SK-N-SH (cell line): ENCODE measurements around the gene DMD. TPM values are rescaled to one million over a fixed set of nuclear protein-coding genes. Genes with fewer than 3 reads are reported as not detected.

Experiments used
- CTCF ChIA-PET: fragments of 300-600, 350-600 bp; formaldehyde crosslinking; extraction: SDS; loops from one replicate; lab custom pipeline; 2021; lab: Yijun Ruan, JAX
- POLR2A ChIA-PET: fragments of 350-600 bp; sonication (Branson Sonifier 250); formaldehyde crosslinking; extraction: SDS; loops from one replicate; lab custom pipeline; 2020; ENCODE audit warnings: antibody characterized with exemption, inconsistent platforms; lab: Yijun Ruan, JAX
- DNase-seq: peaks from one replicate; pipeline ENCODE4 v3.0.0; 2012
- H2AFZ ChIP-seq: fragments of 200-600 bp; sonication (generic); 2 replicates; pipeline ENCODE4 v1.8.1; 2016; ENCODE audit warnings: antibody characterized with exemption, mild to moderate bottlenecking, low read depth
- H3F3A ChIP-seq: fragments of 200-600 bp; sonication (generic); replicated peaks from 2 replicates; pipeline ENCODE3; 2016; ENCODE audit warnings: antibody characterized with exemption, mild to moderate bottlenecking; ENCODE audit not compliant: insufficient read depth
- H3K27ac ChIP-seq, 2 experiments: fragments of 200-500 bp in 1 of 2; fragments of 200-600 bp in 1 of 2; sonication (Bioruptor generic) in 1 of 2; sonication (generic), shearing (Covaris generic) in 1 of 2; 2 replicates each; pipeline versions ENCODE4 v1.5.1 to v1.6.1; 2014 to 2016; ENCODE audit warnings: low read depth in 2 of 2, inconsistent platforms in 1 of 2, low read length in 1 of 2, mild to moderate bottlenecking in 1 of 2, mixed read lengths in 1 of 2
- H3K27me3 ChIP-seq: fragments of 200-600 bp; sonication (generic), shearing (Covaris generic); 2 replicates; pipeline ENCODE4 v1.6.1; 2016; ENCODE audit warnings: mixed run types; ENCODE audit not compliant: insufficient read depth
- H3K36me3 ChIP-seq, 2 experiments: fragments of 200-500 bp in 1 of 2; fragments of 200-600 bp in 1 of 2; sonication (Bioruptor generic) in 1 of 2; sonication (generic) in 1 of 2; replicated peaks in 1 of 2; 2 replicates each; pipeline versions ENCODE3 to v1.5.1; 2014 to 2016; ENCODE audit warnings: low read length in 1 of 2, mild to moderate bottlenecking in 1 of 2; ENCODE audit not compliant: insufficient read depth in 2 of 2, control insufficient read depth in 1 of 2
- H3K4me1 ChIP-seq, 2 experiments: fragments of 200-500 bp in 1 of 2; fragments of 200-600 bp in 1 of 2; sonication (Bioruptor generic) in 1 of 2; sonication (generic), shearing (Covaris generic) in 1 of 2; 2 replicates each; pipeline versions ENCODE4 v1.5.1 to v1.6.1; 2014 to 2016; ENCODE audit warnings: low read depth in 1 of 2, low read length in 1 of 2, mixed run types in 1 of 2; ENCODE audit not compliant: insufficient read depth in 2 of 2, control insufficient read depth in 1 of 2
- H3K4me2 ChIP-seq: fragments of 200-600 bp; sonication (generic), shearing (Covaris generic); 2 replicates; pipeline ENCODE4 v1.6.1; 2017; ENCODE audit warnings: mixed run types
- H3K4me3 ChIP-seq, 2 experiments: fragments of 200-500 bp in 1 of 2; fragments of 200-600 bp in 1 of 2; sonication (Bioruptor generic) in 1 of 2; sonication (generic), shearing (Covaris generic) in 1 of 2; 2 replicates each; pipeline versions ENCODE4 v1.5.1 to v1.8.1; 2014 to 2016; ENCODE audit warnings: low read depth in 2 of 2, inconsistent platforms in 1 of 2, low read length in 1 of 2, mild to moderate bottlenecking in 1 of 2, mixed read lengths in 1 of 2, moderate library complexity in 1 of 2
- H3K79me2 ChIP-seq: fragments of 200-600 bp; sonication (generic); 2 replicates; pipeline ENCODE4 v1.8.1; 2017; ENCODE audit warnings: mild to moderate bottlenecking; ENCODE audit not compliant: insufficient read depth
- H3K9ac ChIP-seq: fragments of 200-600 bp; sonication (generic); 2 replicates; pipeline ENCODE4 v1.6.1; 2017; ENCODE audit warnings: mixed run types
- H3K9me2 ChIP-seq: fragments of 200-600 bp; sonication (generic); 2 replicates; pipeline ENCODE4 v1.6.1; 2017; ENCODE audit warnings: mixed run types
- H3K9me3 ChIP-seq: fragments of 200-600 bp; sonication (generic); 2 replicates; pipeline ENCODE4 v1.6.1; 2017; ENCODE audit warnings: mixed run types, mild to moderate bottlenecking, moderate library complexity
- H4K20me1 ChIP-seq: fragments of 200-600 bp; sonication (generic); 2 replicates; pipeline ENCODE4 v1.6.1; 2017; ENCODE audit warnings: mild to moderate bottlenecking, mixed run types; ENCODE audit not compliant: insufficient read depth
- CHD2 ChIP-seq: fragments of 150-350 bp; IDR thresholded peaks from 2 replicates; pipeline ENCODE4 v1.6.1; 2018; ENCODE audit warnings: low read length; ENCODE audit not compliant: partially characterized antibody
- ELF1 ChIP-seq: IDR thresholded peaks from 2 replicates; pipeline ENCODE4 v1.4.0; 2012
- EP300 ChIP-seq, 2 experiments: IDR thresholded peaks; 2 replicates each; pipeline versions ENCODE4 v1.4.0 to v1.6.1; 2012; ENCODE audit warnings: borderline replicate concordance in 1 of 2, low read depth in 1 of 2, low read length in 1 of 2
- EZH2phosphoT487 ChIP-seq: fragments of 200-600 bp; sonication (generic); IDR thresholded peaks from 2 replicates; pipeline ENCODE4 v1.6.1; 2017; ENCODE audit warnings: low read depth, mixed run types, mild to moderate bottlenecking, antibody characterized with exemption, moderate library complexity, borderline replicate concordance
- FOXM1 ChIP-seq: IDR thresholded peaks from 2 replicates; pipeline ENCODE4 v1.4.0; 2012; ENCODE audit warnings: low read depth, mild to moderate bottlenecking
- GABPA ChIP-seq: IDR thresholded peaks from 2 replicates; pipeline ENCODE4 v1.4.0; 2012; ENCODE audit warnings: low read depth, mild to moderate bottlenecking
- GATA2 ChIP-seq: sonication (generic); formaldehyde crosslinking; IDR thresholded peaks from 2 replicates; pipeline ENCODE4 v1.5.0; 2020; ENCODE audit warnings: mild to moderate bottlenecking, missing genetic modification reagents
- JUND ChIP-seq: IDR thresholded peaks from 2 replicates; pipeline ENCODE4 v1.4.0; 2012
- MEF2A ChIP-seq: IDR thresholded peaks from 2 replicates; pipeline ENCODE4 v1.4.0; 2012; ENCODE audit warnings: low read depth, borderline replicate concordance
- MXI1 ChIP-seq: IDR thresholded peaks from 2 replicates; pipeline ENCODE4 v1.6.1; 2012; ENCODE audit warnings: mild to moderate bottlenecking, low read depth, low read length, improper control_type of control experiment
- NRF1 ChIP-seq: IDR thresholded peaks from 2 replicates; pipeline ENCODE4 v1.6.1; 2012; ENCODE audit warnings: low read depth, mild to moderate bottlenecking, low read length
- RAD21 ChIP-seq: IDR thresholded peaks from 2 replicates; pipeline ENCODE4 v1.6.1; 2012; ENCODE audit warnings: mild to moderate bottlenecking, low read length
- RXRA ChIP-seq: IDR thresholded peaks from 2 replicates; pipeline ENCODE4 v1.4.0; 2012; ENCODE audit warnings: low read depth, mild to moderate bottlenecking, borderline replicate concordance
- TAF1 ChIP-seq: IDR thresholded peaks from 2 replicates; pipeline ENCODE4 v1.6.1; 2012; ENCODE audit warnings: low read depth, mild to moderate bottlenecking, low read length, moderate library complexity, borderline replicate concordance
- TCF12 ChIP-seq: IDR thresholded peaks from 2 replicates; pipeline ENCODE4 v1.4.0; 2012
- TEAD4 ChIP-seq: IDR thresholded peaks from 2 replicates; pipeline ENCODE4 v1.4.0; 2012; ENCODE audit warnings: mild to moderate bottlenecking, borderline replicate concordance; ENCODE audit not compliant: insufficient read depth
- YY1 ChIP-seq: IDR thresholded peaks from 2 replicates; pipeline ENCODE4 v1.4.0; 2012; ENCODE audit warnings: low read depth, mild to moderate bottlenecking
- WGBS: methylation state at CpG from one replicate; pipeline ENCODE4 v1.1.6; 2017; ENCODE audit warnings: low lambda C conversion rate; 5-methylcytosine and 5-hydroxymethylcytosine counted together
- polyA plus RNA-seq, 3 experiments: library from polyadenylated mRNA; depleted of rRNA; stranded (reverse); fragments of >200 nt; gene quantifications; 2 replicates each; pipeline ENCODE4 v1.2.3, GENCODE V29; 2012
- TF ChIP-seq, protein P1 (sequence below): fragments of 150-350 bp; IDR thresholded peaks from 2 replicates; pipeline ENCODE4 v1.6.1; 2017; ENCODE audit warnings: antibody characterized with exemption, low read length, low read depth, borderline replicate concordance
- TF ChIP-seq, protein P2 (sequence below): fragments of 200-600 bp; sonication (generic); IDR thresholded peaks from 2 replicates; pipeline ENCODE4 v1.6.1; 2017; ENCODE audit warnings: antibody characterized with exemption, mild to moderate bottlenecking, moderate library complexity
- TF ChIP-seq, protein P3 (sequence below): IDR thresholded peaks from 2 replicates; pipeline ENCODE4; 2012

The DMD gene
- polyA plus RNA-seq, 1 of the 3 experiments (the other 2 are of a cell fraction) = 3.9 TPM

DNA sequence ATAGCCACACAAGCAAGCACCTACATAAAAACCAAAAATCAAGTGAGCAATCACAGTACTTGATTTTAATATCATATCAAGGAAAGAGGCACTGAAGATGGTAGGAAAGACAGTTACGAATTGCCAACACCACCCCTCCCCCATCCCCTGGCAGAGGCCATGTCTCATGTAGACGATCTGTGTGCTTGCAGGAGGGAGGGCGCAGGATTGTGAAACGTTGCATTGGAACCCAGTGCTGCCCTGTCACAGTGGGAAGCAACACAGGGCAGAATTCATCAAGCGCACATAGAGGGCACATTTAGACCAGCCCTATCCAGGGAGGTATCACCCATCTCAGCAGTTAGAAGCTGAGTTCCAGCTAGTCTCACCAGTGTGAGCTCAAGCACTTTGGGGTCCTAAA is 359.8 kb downstream of the DMD start:
- TF ChIP-seq TAF1 = no peak
- no peak for TF ChIP-seq EP300 (IDR thresholded peaks at IDR 0.05; ENCODE audit: borderline replicate concordance in 1 of 2, low read depth in 1 of 2, low read length in 1 of 2)
- TF ChIP-seq GABPA = no peak
- TF ChIP-seq ELF1 = no peak
- no peak for TF ChIP-seq TCF12
- TF ChIP-seq MXI1 = no peak
- TF ChIP-seq NRF1 = no peak
- no peak for TF ChIP-seq JUND
- no peak for TF ChIP-seq MEF2A
- TF ChIP-seq, protein P1, sequence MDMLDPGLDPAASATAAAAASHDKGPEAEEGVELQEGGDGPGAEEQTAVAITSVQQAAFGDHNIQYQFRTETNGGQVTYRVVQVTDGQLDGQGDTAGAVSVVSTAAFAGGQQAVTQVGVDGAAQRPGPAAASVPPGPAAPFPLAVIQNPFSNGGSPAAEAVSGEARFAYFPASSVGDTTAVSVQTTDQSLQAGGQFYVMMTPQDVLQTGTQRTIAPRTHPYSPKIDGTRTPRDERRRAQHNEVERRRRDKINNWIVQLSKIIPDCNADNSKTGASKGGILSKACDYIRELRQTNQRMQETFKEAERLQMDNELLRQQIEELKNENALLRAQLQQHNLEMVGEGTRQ = no peak
- TF ChIP-seq TEAD4 = no peak
- H3K9me2 ChIP-seq = no peaks in the 10 kb centered on the region
- POLR2A ChIA-PET = no interaction called here
- H3K4me1 ChIP-seq = no peaks in the 10 kb centered on the region
- no peaks in the 10 kb centered on the region for H3K79me2 ChIP-seq
- CTCF ChIA-PET = no interaction called here
- no peak overlapping the region for H3K4me2 ChIP-seq
- no peak overlapping the region for H3K9ac ChIP-seq
- H3F3A ChIP-seq = no peaks in the 10 kb centered on the region
- H3K4me3 ChIP-seq = no peak overlapping the region
- no peak overlapping the region for H2AFZ ChIP-seq
- H3K27ac ChIP-seq = no peak overlapping the region
- DNase-seq = no peak
- no peaks in the 10 kb centered on the region for H3K9me3 ChIP-seq
- H4K20me1 ChIP-seq = no peaks in the 10 kb centered on the region
- no peaks in the 10 kb centered on the region for H3K27me3 ChIP-seq
- WGBS = 33% methylated on average over 5 of the region's 5 CpGs
- H3K36me3 ChIP-seq = no peaks in the 10 kb centered on the region

DNA sequence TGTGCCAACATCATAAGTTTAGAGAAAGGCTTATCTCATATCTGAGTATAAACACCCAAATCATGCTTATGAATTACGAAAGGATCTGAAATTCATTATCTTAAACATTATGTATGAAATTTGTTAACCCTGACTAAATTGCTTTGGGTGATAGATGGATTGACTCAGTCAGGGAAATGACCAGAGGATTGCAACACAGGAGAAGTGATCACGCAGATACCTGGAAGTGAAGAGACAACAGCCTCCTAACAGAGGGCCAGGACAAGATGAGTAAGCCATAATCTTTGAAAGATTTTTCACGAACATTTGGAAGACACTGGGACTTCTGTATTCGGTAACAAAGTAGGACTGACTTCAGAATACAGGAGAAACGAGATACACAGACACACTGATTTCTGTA is 363.4 kb downstream of the DMD start:
- no peaks in the 10 kb centered on the region for H3F3A ChIP-seq
- whole genome bisulfite sequencing = 19% methylated on average over 5 of the region's 5 CpGs
- no peak overlapping the region for H3K4me3 ChIP-seq
- no peaks in the 10 kb centered on the region for H3K4me1 ChIP-seq
- H2AFZ ChIP-seq = no peak overlapping the region
- no peak overlapping the region for H3K4me2 ChIP-seq
- ChIA-PET CTCF (no interaction called here), POLR2A (no interaction called here)
- H3K27me3 ChIP-seq = no peaks in the 10 kb centered on the region
- H3K27ac ChIP-seq = no peak overlapping the region
- H3K9me3 ChIP-seq = no peaks in the 10 kb centered on the region
- H3K79me2 ChIP-seq = no peaks in the 10 kb centered on the region
- TF ChIP-seq TAF1 (no peak), GATA2 (no peak), CHD2 (no peak), YY1 (no peak), TEAD4 (no peak), MXI1 (no peak), EP300 (IDR thresholded peaks at IDR 0.05; ENCODE audit: borderline replicate concordance in 1 of 2, low read depth in 1 of 2, low read length in 1 of 2) (no peak), FOXM1 (no peak), TCF12 (no peak), RAD21 (no peak), NRF1 (no peak), RXRA (no peak), EZH2phosphoT487 (no peak)
- TF ChIP-seq, protein P2, sequence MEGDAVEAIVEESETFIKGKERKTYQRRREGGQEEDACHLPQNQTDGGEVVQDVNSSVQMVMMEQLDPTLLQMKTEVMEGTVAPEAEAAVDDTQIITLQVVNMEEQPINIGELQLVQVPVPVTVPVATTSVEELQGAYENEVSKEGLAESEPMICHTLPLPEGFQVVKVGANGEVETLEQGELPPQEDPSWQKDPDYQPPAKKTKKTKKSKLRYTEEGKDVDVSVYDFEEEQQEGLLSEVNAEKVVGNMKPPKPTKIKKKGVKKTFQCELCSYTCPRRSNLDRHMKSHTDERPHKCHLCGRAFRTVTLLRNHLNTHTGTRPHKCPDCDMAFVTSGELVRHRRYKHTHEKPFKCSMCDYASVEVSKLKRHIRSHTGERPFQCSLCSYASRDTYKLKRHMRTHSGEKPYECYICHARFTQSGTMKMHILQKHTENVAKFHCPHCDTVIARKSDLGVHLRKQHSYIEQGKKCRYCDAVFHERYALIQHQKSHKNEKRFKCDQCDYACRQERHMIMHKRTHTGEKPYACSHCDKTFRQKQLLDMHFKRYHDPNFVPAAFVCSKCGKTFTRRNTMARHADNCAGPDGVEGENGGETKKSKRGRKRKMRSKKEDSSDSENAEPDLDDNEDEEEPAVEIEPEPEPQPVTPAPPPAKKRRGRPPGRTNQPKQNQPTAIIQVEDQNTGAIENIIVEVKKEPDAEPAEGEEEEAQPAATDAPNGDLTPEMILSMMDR = no peak
- TF ChIP-seq, protein P1 = no peak
- TF ChIP-seq, protein P3, sequence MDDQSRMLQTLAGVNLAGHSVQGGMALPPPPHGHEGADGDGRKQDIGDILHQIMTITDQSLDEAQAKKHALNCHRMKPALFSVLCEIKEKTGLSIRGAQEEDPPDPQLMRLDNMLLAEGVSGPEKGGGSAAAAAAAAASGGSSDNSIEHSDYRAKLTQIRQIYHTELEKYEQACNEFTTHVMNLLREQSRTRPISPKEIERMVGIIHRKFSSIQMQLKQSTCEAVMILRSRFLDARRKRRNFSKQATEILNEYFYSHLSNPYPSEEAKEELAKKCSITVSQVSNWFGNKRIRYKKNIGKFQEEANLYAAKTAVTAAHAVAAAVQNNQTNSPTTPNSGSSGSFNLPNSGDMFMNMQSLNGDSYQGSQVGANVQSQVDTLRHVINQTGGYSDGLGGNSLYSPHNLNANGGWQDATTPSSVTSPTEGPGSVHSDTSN = no peak
- H3K9ac ChIP-seq = no peak overlapping the region
- H4K20me1 ChIP-seq = no peaks in the 10 kb centered on the region
- H3K36me3 ChIP-seq = no peaks in the 10 kb centered on the region
- no peak for DNase-seq
- no peaks in the 10 kb centered on the region for H3K9me2 ChIP-seq
